ENCODE data around the gene C1orf210. TPM values are rescaled to one million over a fixed set of nuclear protein-coding genes. Genes with fewer than 3 reads are reported as not detected.

C1orf210 gene
- total and polyA plus RNA-seq, 9 of the 15 experiments (the other 6 are each of a cell fraction or from before 2014, with no cell fraction given): 0.21 TPM; not detected in 8

DNA sequence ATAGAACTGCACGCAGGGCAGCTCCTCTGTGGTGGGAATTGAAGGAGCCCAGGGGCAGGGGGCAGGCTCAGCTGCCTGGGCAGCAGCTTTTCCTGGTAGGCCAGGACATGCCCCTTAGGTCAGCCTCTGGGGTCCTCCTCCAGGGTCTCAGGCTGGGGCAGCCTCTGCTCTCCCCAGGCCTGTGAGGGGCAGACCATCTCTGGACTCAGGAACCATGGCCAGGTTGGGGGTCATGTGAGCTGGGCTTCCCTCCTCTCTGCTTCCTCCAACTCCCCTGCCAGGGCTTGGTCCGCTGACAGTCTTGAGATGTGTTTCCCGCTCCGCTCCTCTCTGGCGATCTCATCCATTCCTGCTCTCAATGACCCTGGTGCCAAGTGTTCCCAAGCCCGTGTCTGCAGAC is 5.7 kb downstream of the C1orf210 start:
- no peak overlapping the region for H3K9ac ChIP-seq (ENCODE audit: insufficient read depth in 1 of 2, low read depth in 2 of 2, low read length in 2 of 2)
- no peak for FAIRE-seq

More for the DNA sequence above, 5.7 kb downstream of the C1orf210 start:
- peaks cover 1% of the 10 kb centered on the region; the same call in 1 of the 2 replicates for H4K20me1 ChIP-seq (replicated peaks; ENCODE audit: control insufficient read depth, insufficient read depth, low read length)
- peaks cover 46 to 84% of the 10 kb centered on the region in 2 experiments for H3K27me3 ChIP-seq (ENCODE audit: control insufficient read depth in 2 of 2, insufficient read depth in 2 of 2, low read length in 2 of 2)
- no peaks in the 10 kb centered on the region for H3K36me3 ChIP-seq (ENCODE audit: control insufficient read depth, insufficient read depth, low read length)
- no peak overlapping the region for H3K4me3 ChIP-seq
- H3K79me2 ChIP-seq (ENCODE audit: control insufficient read depth, insufficient read depth, low read length): no peaks in the 10 kb centered on the region
- ChIA-PET CTCF (ENCODE audit: low intra/inter-chr PET ratio) (no interaction called here), POLR2A (interaction anchor here (1.0 to 1.4 kb wide), 2 partner anchors 13 to 15 kb away, joined by 3 to 5 read pairs; no protein-coding TSS in a partner anchor)
- no peak overlapping the region for H2AFZ ChIP-seq (ENCODE audit: low read depth, low read length)
- WGBS (ENCODE audit: insufficient coverage, low coverage, missing lambda C conversion rate): 6% methylated on average over 6 of the region's 6 CpGs
- BruUV-seq (replicated peaks): no TSS peak
- intact Hi-C loops (cut with micrococcal nuclease): no loop called here
- H3K4me2 ChIP-seq (ENCODE audit: insufficient read depth, low read length): no peak overlapping the region
- peaks cover 1 to 3% of the 10 kb centered on the region in 2 experiments; a peak in 2 of 5 replicates for H3K4me1 ChIP-seq (replicated peaks in 1 of 2; ENCODE audit: control insufficient read depth in 2 of 2, insufficient read depth in 2 of 2, low read length in 2 of 2)
- H3K9me3 ChIP-seq (replicated peaks; ENCODE audit: control insufficient read depth, insufficient read depth, low read depth, low read length): no peaks in the 10 kb centered on the region
- no peak overlapping the region for H3K27ac ChIP-seq (ENCODE audit: extremely low read depth, low read depth, low read length)
- DNase-seq (ENCODE audit: extremely low read depth in 1 of 4, low spot score in 3 of 4) (no peak), ATAC-seq (no peak)
- TF ChIP-seq KDM4B (IDR thresholded peaks at IDR 0.05; ENCODE audit: borderline replicate concordance in 2 of 2, low read depth in 1 of 2) (no peak), GTF2A2 (tag; IDR thresholded peaks at IDR 0.05) (no peak), FOS (IDR thresholded peaks at IDR 0.05; ENCODE audit: extremely low read depth, insufficient read length) (no peak), ZNF12 (CRISPR knock-in tag; IDR thresholded peaks at IDR 0.05) (no peak), POLR2AphosphoS2 (IDR thresholded peaks at IDR 0.05; ENCODE audit: low read length) (no peak), DACH1 (IDR thresholded peaks at IDR 0.05; ENCODE audit: partially characterized antibody) (no peak), ZNF224 (CRISPR knock-in tag; IDR thresholded peaks at IDR 0.05) (no peak), HSF4 (CRISPR knock-in tag; IDR thresholded peaks at IDR 0.05; ENCODE audit: borderline replicate concordance) (no peak)
- TF ChIP-seq, protein P1, sequence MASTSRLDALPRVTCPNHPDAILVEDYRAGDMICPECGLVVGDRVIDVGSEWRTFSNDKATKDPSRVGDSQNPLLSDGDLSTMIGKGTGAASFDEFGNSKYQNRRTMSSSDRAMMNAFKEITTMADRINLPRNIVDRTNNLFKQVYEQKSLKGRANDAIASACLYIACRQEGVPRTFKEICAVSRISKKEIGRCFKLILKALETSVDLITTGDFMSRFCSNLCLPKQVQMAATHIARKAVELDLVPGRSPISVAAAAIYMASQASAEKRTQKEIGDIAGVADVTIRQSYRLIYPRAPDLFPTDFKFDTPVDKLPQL (IDR thresholded peaks at IDR 0.05; ENCODE audit: extremely low read depth, insufficient read length): no peak
- TF ChIP-seq, protein P2, sequence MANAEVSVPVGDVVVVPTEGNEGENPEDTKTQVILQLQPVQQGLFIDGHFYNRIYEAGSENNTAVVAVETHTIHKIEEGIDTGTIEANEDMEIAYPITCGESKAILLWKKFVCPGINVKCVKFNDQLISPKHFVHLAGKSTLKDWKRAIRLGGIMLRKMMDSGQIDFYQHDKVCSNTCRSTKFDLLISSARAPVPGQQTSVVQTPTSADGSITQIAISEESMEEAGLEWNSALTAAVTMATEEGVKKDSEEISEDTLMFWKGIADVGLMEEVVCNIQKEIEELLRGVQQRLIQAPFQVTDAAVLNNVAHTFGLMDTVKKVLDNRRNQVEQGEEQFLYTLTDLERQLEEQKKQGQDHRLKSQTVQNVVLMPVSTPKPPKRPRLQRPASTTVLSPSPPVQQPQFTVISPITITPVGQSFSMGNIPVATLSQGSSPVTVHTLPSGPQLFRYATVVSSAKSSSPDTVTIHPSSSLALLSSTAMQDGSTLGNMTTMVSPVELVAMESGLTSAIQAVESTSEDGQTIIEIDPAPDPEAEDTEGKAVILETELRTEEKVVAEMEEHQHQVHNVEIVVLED (CRISPR knock-in tag; IDR thresholded peaks at IDR 0.05): no peak
- TF ChIP-seq, protein P3, sequence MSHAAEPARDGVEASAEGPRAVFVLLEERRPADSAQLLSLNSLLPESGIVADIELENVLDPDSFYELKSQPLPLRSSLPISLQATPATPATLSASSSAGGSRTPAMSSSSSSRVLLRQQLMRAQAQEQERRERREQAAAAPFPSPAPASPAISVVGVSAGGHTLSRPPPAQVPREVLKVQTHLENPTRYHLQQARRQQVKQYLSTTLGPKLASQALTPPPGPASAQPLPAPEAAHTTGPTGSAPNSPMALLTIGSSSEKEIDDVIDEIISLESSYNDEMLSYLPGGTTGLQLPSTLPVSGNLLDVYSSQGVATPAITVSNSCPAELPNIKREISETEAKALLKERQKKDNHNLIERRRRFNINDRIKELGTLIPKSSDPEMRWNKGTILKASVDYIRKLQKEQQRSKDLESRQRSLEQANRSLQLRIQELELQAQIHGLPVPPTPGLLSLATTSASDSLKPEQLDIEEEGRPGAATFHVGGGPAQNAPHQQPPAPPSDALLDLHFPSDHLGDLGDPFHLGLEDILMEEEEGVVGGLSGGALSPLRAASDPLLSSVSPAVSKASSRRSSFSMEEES (CRISPR knock-in tag; IDR thresholded peaks at IDR 0.05): no peak
- TF ChIP-seq, protein P4, sequence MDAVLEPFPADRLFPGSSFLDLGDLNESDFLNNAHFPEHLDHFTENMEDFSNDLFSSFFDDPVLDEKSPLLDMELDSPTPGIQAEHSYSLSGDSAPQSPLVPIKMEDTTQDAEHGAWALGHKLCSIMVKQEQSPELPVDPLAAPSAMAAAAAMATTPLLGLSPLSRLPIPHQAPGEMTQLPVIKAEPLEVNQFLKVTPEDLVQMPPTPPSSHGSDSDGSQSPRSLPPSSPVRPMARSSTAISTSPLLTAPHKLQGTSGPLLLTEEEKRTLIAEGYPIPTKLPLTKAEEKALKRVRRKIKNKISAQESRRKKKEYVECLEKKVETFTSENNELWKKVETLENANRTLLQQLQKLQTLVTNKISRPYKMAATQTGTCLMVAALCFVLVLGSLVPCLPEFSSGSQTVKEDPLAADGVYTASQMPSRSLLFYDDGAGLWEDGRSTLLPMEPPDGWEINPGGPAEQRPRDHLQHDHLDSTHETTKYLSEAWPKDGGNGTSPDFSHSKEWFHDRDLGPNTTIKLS (IDR thresholded peaks at IDR 0.05; ENCODE audit: borderline replicate concordance, low read depth): no peak
- in situ Hi-C loops (cut with MboI): no loop called here
- H3K9me1 ChIP-seq (ENCODE audit: control insufficient read depth, insufficient read depth, low read length): peaks cover 3% of the 10 kb centered on the region
